ENCODE measurements around the gene NEU4. TPM values are rescaled to one million over a fixed set of nuclear protein-coding genes. Genes with fewer than 3 reads are reported as not detected.

Gene NEU4
- total and polyA plus RNA-seq, 2 of the 4 experiments (the other 2 are of a cell fraction), result not detected

- Histone ChIP-seq H4K8ac (ENCODE audit: low read depth in 2 of 2, low read length in 2 of 2) (no peak overlapping the region), H3K27ac (ENCODE audit: insufficient read depth, low read length) (no peak overlapping the region), H2AFZ (replicated peaks; ENCODE audit: low read length, poor library complexity) (no peak overlapping the region), H2BK5ac (ENCODE audit: low read depth, low read length, poor library complexity, severe bottlenecking) (no peak overlapping the region), H2BK15ac (ENCODE audit: low read depth, low read length) (no peak overlapping the region), H4K20me1 (ENCODE audit: insufficient read depth, low read length) (no peaks in the 10 kb centered on the region), H2BK20ac (ENCODE audit: low read depth, low read length) (no peak overlapping the region), H3K27me3 (ENCODE audit: control insufficient read depth, insufficient read depth, low read length) (peaks cover 11% of the 10 kb centered on the region; the same call in 1 of the 2 replicates), H3K4me3 (ENCODE audit: insufficient read depth, low read depth, low read length) (no peak overlapping the region), H3K4me2 (ENCODE audit: low read depth, low read length) (no peak overlapping the region), H3K79me1 (ENCODE audit: low read depth in 1 of 2, low read length in 2 of 2) (no peaks in the 10 kb centered on the region), H3K23ac (ENCODE audit: low read depth, low read length) (no peak overlapping the region), H3K14ac (replicated peaks; ENCODE audit: low read depth, low read length) (no peak overlapping the region), H2BK120ac (ENCODE audit: low read depth, low read length) (no peak overlapping the region), H3K18ac (ENCODE audit: low read depth, low read length) (no peak overlapping the region), H3K9ac (ENCODE audit: low read depth, low read length) (no peak overlapping the region), H4K5ac (ENCODE audit: low read depth, low read length) (no peak overlapping the region), H3K4ac (ENCODE audit: low read depth, low read length) (no peak overlapping the region), H3K9me3 (ENCODE audit: control insufficient read depth, insufficient read depth, low read length) (peaks cover 4% of the 10 kb centered on the region), H3K9me1 (ENCODE audit: insufficient read depth, low read length) (no peaks in the 10 kb centered on the region), H3K36me3 (ENCODE audit: control insufficient read depth, insufficient read depth, low read length) (no peaks in the 10 kb centered on the region), H2AK5ac (ENCODE audit: low read depth, low read length) (no peak overlapping the region), H3K56ac (ENCODE audit: extremely low read depth, insufficient read depth, low read length) (no peak overlapping the region), H3K4me1 (ENCODE audit: control insufficient read depth, insufficient read depth, low read length) (no peaks in the 10 kb centered on the region), H4K91ac (ENCODE audit: insufficient read depth, low read depth, low read length) (no peak overlapping the region), H2AK9ac (replicated peaks; ENCODE audit: low read depth, low read length, poor library complexity) (no peak overlapping the region)
- WGBS, 2 experiments (ENCODE audit: extremely low coverage in 2 of 2, insufficient read length in 1 of 2), result 100% methylated on average over 1 of the region's 28 CpGs; no CpG with 5 or more reads in 1 of the 2 experiments
- dilution Hi-C loops (cut with HindIII; ENCODE audit: low sequenced_read_pairs, unreplicated experiment) (no loop called here), in situ Hi-C loops (cut with MboI; ENCODE audit: low sequenced_read_pairs) (no loop called here), intact Hi-C loops (cut with micrococcal nuclease) (no loop called here)
- ChIA-PET CTCF (no interaction called here), POLR2A (ENCODE audit: unreplicated experiment) (no interaction called here)
- no peak for ATAC-seq (ENCODE audit: low read depth)
- TF ChIP-seq CEBPB (IDR thresholded peaks at IDR 0.05; ENCODE audit: low read depth, low read length) (no peak), RAD21 (IDR thresholded peaks at IDR 0.05; ENCODE audit: low read length) (no peak), NFE2L2 (IDR thresholded peaks at IDR 0.05; ENCODE audit: low read depth, low read length) (no peak), MXI1 (IDR thresholded peaks at IDR 0.05; ENCODE audit: borderline replicate concordance, low read depth, low read length) (no peak), MAFK (IDR thresholded peaks at IDR 0.05; ENCODE audit: low read depth, low read length) (no peak), USF2 (IDR thresholded peaks at IDR 0.05; ENCODE audit: low read depth, low read length) (no peak)
- no TSS peak for BruUV-seq (replicated peaks)
- DNase-seq, result no peak
Observed at GRCh38 chr2:241821460-241822263, 12.7 kb downstream of the NEU4 start.
